HEK293T (cell line): ENCODE data around the gene LRCH4.

ENCODE experiments used
- ARNT ChIP-seq: fragments of 450-650 bp; IDR thresholded peaks from 2 replicates; pipeline ENCODE4 v1.6.1; 2017; ENCODE audit warnings: mild to moderate bottlenecking
- BHLHE40 ChIP-seq: fragments of 450-650 bp; IDR thresholded peaks from 2 replicates; pipeline ENCODE4 v1.6.1; 2016; ENCODE audit warnings: mild to moderate bottlenecking, moderate library complexity, borderline replicate concordance
- ELF4 ChIP-seq: fragments of 450-650 bp; IDR thresholded peaks from 2 replicates; pipeline ENCODE4 v1.6.1; 2017; ENCODE audit warnings: antibody characterized with exemption
- FOXA1 ChIP-seq: fragments of 450-650 bp; IDR thresholded peaks from 2 replicates; pipeline ENCODE4 v1.6.1; 2016; ENCODE audit warnings: mild to moderate bottlenecking
- FOXK2 ChIP-seq: fragments of 450-650 bp; IDR thresholded peaks from 2 replicates; pipeline ENCODE4 v1.6.1; 2016; ENCODE audit warnings: mild to moderate bottlenecking
- FOXM1 ChIP-seq: fragments of 450-650 bp; IDR thresholded peaks from 2 replicates; pipeline ENCODE4 v1.6.1; 2017; ENCODE audit warnings: mild to moderate bottlenecking, borderline replicate concordance
- HDGF ChIP-seq: fragments of 450-650 bp; IDR thresholded peaks from 2 replicates; pipeline ENCODE4 v1.6.1; 2017; ENCODE audit warnings: antibody characterized with exemption, borderline replicate concordance
- LEF1 ChIP-seq: fragments of 450-650 bp; IDR thresholded peaks from 2 replicates; pipeline ENCODE4 v1.6.1; 2017; ENCODE audit warnings: mild to moderate bottlenecking, borderline replicate concordance
- SP1 ChIP-seq: fragments of 450-650 bp; IDR thresholded peaks from 2 replicates; pipeline ENCODE4 v1.6.1; 2017
- SUZ12 ChIP-seq: fragments of 450-650 bp; IDR thresholded peaks from 2 replicates; pipeline ENCODE4 v1.6.1; 2016; ENCODE audit warnings: mild to moderate bottlenecking

DNA sequence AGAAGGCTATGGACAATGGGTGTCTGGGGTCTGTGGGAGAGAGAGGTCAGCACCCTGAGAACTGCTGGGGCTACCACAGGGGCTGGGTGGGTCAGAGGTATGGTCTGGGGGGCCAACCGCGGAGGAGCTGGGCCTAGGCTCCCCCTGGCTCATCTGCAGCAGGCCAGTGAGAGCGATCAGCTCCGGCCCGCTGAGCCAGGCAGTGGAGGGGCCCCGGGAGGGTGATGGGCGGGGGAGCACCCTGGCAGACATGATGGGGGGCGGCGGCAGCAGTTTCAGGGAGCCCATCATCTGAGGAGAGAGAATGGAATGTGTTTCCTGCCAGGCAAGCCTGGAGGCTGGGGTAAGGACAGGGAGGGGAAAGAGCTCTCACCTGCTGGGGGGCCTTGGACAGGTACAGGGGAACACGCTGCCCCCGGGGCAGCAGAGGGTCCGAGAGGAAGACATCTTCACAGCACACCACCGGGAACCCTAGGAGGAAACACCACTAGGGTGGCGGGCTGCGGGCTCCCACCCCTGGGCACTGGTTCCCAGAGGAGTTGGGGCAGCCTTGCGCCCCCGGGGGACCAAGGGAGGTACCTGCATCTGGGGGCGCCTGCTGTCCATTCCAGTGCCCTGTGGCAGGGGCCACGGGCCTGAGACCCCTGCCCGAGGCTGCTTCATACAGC is 13.5 kb downstream of the LRCH4 start:
- TF ChIP-seq SP1 = no peak
- TF ChIP-seq BHLHE40 = no peak
- no peak for TF ChIP-seq SUZ12
- no peak for TF ChIP-seq FOXM1
- TF ChIP-seq HDGF = no peak
- no peak for TF ChIP-seq ARNT
- TF ChIP-seq ELF4 = no peak
- TF ChIP-seq LEF1 = no peak
- TF ChIP-seq FOXK2 = no peak
- TF ChIP-seq FOXA1 = no peak
